GM08714 (cell line): Measurements from ENCODE around the gene RNU2-1.
"Not testable (repeated sequence)": the region's sequence is repeated elsewhere in the genome, so short reads cannot be mapped to it uniquely, and the experiment has no call there.

Experiments used
- H3K4me3 ChIP-seq: fragments of 200-500 bp; sonication (Bioruptor generic); 2 replicates; pipeline ENCODE4 v1.5.1; 2014; ENCODE audit warnings: mild to moderate bottlenecking, low read length, inconsistent platforms
- ZNF274 ChIP-seq: IDR thresholded peaks from 2 replicates; pipeline ENCODE4 v1.6.1; 2012; ENCODE audit warnings: mild to moderate bottlenecking, low read depth, low read length

RNU2-1 gene

DNA sequence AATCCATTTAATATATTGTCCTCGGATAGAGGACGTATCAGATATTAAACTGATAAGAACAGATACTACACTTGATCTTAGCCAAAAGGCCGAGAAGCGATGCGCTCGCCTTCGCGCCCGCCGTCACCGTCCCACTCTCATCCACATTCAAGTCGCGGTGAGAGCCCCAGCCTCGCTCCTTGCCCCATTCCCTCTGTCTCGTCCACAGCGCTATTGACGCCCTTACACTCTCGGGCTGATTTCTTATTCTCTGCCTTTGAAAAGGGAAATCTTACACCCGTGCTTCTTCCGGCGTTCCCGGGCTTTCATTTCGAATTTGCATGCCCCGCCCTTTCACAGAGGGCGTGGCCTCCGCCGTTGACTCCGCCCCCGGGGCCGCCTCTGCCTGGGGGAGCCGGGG is at the start of gene RNU2-1:
Gene RNU2-1, minus strand, starts transcription at position 101 of the 400 bp plus-strand sequence.
- H3K4me3 ChIP-seq: not testable (repeated sequence)

DNA sequence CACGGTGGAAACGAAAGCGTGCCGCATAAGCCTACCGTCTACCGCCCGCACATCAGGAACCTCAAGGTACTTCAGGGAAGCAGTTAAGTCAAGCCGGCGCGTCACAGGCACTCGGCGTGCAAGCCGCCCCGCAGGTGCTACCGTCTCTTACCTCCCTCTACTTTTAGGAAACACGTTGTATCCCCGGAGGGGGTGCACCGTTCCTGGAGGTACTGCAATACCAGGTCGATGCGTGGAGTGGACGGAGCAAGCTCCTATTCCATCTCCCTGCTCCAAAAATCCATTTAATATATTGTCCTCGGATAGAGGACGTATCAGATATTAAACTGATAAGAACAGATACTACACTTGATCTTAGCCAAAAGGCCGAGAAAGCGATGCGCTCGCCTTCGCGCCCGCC is 39.1 kb upstream of the RNU2-1 start:
- not testable (repeated sequence) for H3K4me3 ChIP-seq

DNA sequence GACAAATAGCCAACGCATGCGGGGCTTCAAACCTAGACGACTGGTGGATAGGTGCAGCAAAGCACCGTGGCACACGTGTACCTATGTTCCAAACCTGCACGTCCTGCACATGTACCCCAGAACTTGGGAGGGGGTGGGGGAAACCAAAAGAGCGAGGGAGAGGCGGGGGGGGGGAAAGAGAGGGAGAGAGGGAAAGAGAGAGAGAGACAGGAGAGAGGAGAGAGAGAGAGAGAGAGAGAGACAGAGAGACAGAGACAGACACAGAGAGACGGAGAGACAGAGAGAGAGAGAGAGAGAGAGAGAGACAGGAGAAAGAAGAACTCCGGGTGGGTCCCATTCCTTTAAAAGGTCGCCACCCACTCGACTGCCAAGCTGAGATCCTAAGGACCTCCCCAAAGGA is 38.7 kb upstream of the RNU2-1 start:
- H3K4me3 ChIP-seq: not testable (repeated sequence)

DNA sequence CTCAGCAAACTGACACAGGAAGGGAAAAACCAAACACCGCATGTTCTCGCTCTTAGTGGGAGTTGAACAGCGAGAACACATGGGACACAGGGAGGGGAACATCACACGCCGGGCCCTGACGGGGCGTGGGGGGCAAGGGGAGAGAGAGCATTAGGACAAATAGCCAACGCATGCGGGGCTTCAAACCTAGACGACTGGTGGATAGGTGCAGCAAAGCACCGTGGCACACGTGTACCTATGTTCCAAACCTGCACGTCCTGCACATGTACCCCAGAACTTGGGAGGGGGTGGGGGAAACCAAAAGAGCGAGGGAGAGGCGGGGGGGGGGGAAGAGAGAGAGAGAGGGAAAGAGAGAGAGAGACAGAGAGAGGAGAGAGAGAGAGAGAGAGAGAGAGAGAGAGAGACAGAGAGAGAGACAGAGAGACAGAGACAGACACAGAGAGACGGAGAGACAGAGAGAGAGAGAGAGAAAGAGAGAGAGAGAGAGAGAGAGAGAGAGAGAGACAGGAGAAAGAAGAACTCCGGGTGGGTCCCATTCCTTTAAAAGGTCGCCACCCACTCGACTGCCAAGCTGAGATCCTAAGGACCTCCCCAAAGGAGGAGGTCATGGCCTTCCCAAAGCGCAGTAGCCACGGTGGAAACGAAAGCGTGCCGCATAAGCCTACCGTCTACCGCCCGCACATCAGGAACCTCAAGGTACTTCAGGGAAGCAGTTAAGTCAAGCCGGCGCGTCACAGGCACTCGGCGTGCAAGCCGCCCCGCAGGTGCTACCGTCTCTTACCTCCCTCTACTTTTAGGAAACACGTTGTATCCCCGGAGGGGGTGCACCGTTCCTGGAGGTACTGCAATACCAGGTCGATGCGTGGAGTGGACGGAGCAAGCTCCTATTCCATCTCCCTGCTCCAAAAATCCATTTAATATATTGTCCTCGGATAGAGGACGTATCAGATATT is 37.1 kb upstream of the RNU2-1 start:
- not testable (repeated sequence) for H3K4me3 ChIP-seq

DNA sequence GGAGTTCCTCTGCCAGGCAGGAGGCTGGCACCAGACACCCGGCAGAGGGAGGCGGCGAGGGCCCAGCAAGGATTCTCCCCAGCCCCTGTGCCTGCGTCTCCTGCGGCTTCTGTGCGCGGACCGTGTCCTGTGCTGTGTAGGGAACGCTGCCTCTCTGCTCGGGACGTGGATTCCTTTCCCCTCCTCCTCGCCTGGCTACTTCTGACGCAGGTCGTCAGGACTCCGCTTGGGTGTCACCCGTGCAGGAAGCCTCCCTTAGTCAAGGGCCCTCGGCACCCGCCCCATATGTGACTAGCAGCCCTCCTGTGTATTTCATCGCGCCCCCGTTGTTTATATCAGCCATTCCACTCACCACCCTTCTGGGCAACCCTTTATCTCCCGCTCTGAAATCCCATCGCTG is 12.7 kb upstream of the RNU2-1 start:
- H3K4me3 ChIP-seq: not testable (repeated sequence)

DNA sequence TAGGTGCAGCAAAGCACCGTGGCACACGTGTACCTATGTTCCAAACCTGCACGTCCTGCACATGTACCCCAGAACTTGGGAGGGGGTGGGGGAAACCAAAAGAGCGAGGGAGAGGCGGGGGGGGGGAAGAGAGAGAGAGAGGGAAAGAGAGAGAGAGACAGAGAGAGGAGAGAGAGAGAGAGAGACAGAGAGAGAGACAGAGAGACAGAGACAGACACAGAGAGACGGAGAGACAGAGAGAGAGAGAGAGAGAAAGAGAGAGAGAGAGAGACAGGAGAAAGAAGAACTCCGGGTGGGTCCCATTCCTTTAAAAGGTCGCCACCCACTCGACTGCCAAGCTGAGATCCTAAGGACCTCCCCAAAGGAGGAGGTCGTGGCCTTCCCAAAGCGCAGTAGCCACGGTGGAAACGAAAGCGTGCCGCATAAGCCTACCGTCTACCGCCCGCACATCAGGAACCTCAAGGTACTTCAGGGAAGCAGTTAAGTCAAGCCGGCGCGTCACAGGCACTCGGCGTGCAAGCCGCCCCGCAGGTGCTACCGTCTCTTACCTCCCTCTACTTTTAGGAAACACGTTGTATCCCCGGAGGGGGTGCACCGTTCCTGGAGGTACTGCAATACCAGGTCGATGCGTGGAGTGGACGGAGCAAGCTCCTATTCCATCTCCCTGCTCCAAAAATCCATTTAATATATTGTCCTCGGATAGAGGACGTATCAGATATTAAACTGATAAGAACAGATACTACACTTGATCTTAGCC is 7.0 kb upstream of the RNU2-1 start:
- H3K4me3 ChIP-seq: not testable (repeated sequence)

DNA sequence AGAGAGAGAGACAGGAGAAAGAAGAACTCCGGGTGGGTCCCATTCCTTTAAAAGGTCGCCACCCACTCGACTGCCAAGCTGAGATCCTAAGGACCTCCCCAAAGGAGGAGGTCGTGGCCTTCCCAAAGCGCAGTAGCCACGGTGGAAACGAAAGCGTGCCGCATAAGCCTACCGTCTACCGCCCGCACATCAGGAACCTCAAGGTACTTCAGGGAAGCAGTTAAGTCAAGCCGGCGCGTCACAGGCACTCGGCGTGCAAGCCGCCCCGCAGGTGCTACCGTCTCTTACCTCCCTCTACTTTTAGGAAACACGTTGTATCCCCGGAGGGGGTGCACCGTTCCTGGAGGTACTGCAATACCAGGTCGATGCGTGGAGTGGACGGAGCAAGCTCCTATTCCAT is 5.8 kb upstream of the RNU2-1 start:
- not testable (repeated sequence) for H3K4me3 ChIP-seq

DNA sequence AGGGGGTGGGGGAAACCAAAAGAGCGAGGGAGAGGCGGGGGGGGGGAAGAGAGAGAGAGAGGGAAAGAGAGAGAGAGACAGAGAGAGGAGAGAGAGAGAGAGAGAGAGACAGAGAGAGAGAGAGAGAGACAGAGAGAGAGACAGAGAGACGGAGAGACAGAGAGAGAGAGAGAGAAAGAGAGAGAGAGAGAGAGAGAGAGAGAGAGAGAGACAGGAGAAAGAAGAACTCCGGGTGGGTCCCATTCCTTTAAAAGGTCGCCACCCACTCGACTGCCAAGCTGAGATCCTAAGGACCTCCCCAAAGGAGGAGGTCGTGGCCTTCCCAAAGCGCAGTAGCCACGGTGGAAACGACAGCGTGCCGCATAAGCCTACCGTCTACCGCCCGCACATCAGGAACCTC is 514 bp downstream of the RNU2-1 start:
- H3K4me3 ChIP-seq: not testable (repeated sequence)

DNA sequence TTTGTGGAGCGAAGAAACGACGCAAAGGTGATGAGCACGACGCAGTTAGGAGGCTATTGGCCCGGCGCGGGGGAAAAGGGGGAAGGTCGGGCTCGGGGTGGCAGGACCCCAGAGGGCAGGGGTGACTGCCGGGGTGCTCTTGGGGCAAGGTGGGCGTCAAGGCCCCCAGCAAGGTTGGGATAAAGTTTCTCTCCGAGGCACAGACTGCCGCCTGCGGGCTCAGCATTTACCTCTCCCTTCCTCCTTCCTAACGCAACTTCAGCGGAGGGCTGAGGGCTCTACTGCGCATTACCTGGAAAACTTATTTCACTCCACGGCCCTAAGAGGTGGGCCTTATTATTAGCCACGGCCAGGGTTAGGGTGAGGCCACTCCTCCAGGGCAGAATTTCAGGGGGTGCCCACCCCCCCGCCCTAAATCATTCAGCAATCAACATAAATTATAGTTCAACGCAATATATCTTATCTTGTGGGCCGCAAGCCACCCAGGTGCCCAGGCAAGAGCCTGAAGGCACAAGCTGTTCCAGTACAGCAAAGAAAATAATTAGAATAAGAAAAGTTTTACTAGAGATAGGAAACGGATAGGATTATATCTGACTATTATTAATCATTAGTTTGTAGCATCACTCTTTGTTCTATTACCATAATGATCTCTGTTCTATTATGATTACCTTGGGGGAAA is 1.6 kb downstream of the RNU2-1 start:
- not testable (repeated sequence) for H3K4me3 ChIP-seq

DNA sequence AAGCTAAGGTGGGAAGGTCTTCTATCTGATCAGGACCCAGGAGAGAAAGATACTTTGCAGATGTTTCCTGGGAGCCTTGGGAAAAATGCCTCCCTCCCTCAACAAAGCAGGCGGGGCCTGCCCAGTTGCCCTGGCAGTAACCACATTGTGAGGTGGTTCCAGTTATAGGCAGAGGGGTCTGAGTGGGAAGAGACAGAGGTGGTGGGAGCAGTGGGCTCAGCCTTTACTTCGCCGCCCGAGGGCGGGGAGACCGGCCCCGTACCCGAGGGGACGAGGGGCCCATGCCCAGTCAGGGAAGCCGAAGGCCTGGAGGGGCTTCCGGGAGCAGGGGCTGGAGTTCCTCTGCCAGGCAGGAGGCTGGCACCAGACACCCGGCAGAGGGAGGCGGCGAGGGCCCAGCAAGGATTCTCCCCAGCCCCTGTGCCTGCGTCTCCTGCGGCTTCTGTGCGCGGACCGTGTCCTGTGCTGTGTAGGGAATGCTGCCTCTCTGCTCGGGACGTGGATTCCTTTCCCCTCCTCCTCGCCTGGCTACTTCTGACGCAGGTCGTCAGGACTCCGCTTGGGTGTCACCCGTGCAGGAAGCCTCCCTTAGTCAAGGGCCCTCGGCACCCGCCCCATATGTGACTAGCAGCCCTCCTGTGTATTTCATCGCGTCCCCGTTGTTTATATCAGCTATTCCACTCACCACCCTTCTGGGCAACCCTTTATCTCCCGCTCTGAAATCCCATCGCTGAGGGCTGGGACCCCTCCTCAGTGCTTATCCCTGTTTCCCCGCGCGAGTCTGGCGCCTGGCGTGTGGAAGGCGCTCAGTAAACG is 2.4 kb downstream of the RNU2-1 start:
- H3K4me3 ChIP-seq: not testable (repeated sequence)

DNA sequence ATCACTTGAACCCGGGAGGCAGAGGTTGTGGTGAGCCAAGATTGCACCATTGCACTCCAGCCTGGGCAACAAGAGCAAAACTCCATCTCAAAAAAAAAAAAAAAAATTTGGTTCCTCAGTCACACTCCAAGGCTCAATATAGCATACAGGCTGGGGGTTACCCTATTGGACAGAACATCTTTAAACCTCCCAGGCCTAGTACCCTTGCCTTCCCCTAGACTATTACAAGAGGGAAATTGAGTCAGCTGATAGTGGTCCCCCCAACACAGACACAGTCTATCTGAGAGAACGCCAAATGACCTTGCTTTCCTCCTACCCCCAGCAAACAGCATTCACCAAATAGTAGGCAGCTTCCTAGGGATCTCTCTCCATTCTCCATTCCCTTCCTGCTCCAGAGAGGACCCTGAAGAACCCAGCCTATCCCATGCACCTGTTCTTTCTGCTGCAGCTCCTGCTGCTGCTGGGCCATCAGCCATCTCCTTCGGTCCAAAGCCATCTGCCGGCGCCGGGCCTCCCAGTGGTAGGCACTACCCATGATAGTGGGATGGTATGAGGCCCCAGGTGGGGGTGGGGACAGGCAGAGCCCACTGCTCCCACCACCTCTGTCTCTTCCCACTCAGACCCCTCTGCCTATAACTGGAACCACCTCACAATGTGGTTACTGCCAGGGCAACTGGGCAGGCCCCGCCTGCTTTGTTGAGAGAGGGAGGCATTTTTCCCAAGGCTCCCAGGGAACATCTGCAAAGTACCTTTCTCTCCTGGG is 5.6 kb downstream of the RNU2-1 start, which contains the start of gene CCDC200:
Gene CCDC200, minus strand, starts transcription at position 604 of the 763 bp plus-strand sequence. Its CDS starts 69 bp downstream, at position 535.
- H3K4me3 ChIP-seq: not testable (repeated sequence)

DNA sequence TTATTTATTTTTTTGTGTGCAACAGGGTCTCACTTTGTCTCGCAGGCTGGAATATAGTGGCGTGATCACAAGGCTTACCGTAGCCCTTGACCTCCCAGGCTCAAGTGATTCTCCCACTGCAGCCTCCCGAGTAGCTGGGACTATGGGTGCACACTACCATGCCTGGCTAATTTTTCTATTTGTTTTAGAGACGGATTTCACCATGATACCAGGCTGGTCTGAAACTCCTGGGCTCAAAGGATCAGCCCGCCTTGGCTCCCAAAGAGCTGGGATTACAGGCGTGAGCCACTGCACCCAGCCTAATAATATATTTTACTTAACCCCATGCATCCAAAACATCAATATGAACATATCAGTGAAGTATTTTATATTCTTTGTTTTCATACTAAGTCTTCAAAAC is 7.4 kb downstream of the RNU2-1 start:
- H3K4me3 ChIP-seq: no peak overlapping the region
- no peak for TF ChIP-seq ZNF274

DNA sequence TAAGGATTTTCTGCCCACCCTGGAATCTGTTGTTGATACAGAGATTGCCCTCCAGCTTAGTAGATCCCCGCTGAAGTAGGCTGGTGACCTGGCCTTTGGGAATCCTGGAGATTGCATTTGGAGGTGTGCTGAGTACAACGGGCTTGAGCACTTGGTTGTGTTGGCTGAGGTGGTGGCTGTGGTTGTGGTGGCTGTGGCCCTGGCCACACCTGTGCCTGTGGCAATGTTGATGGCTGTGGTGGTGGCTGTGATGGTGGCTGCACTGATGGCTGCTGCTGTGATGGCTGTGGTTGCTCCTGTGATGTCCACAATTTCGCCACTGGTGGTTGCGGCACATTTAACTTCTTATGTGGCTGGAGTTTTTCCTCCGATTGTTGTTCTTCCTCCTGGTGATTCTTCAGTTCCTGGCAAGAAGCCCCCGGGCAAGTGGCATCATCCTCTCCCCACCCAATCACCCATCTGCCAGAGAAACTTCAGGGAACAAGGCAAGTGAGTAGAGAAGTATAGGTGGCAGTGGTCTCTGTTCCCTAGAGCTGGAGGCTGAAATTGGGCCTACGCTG is 9.6 kb downstream of the RNU2-1 start:
- H3K4me3 ChIP-seq: no peak overlapping the region
- no peak for TF ChIP-seq ZNF274
